Measurements from ENCODE around the gene KCNH1. TPM values are rescaled to one million over a fixed set of nuclear protein-coding genes. Genes with fewer than 3 reads are reported as not detected.

Gene KCNH1
- total and polyA plus RNA-seq, 5 donors from 2014 or later: not detected

DNA sequence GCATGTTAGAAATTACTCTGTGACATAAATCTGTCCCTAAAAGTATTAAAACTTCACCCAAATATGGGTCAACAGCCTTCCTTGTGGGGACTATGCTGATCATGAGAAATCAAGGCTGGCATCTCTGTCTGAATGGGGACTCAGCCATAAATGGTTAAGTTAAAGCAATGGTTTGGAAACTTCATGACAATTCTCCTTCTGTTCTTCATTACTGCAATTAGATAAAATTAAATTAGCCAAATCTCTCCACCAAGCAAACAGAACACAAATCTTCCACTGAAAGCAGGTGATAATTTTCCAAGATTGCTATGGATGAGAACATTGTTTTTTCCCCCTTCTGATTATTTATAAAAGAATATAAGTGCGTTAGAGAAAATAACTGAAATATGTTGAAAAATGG, 346.1 kb downstream of the KCNH1 start:
- no peaks in the 10 kb centered on the region for H3K27me3 ChIP-seq (ENCODE audit: control insufficient read depth, insufficient read depth, low read length)
- H3K4me3 Mint-ChIP-seq: no peak overlapping the region
- H3K27me3 Mint-ChIP-seq: peaks cover 10% of the 10 kb centered on the region

DNA sequence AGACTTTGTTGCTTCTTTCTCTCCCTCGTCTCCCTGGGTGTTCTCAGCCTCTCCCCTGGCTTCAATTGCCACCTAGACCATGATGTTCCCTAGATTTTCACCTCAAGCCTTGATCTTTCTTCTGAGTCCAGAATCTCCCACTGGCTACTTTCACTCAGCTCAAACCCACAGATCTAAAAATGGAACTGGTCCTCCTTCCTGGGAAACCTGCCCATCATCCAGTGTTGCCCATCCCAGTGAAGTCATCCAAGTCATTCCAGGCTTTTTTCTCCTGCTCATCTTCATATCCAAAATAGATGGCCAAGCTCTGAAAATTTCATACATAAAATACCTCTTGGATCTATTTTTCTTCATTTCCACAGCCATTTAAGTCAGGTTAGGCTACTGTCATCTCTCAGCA, 347.4 kb downstream of the KCNH1 start:
- no peak overlapping the region for H3K27ac Mint-ChIP-seq
- Histone ChIP-seq H3K36me3 (ENCODE audit: control insufficient read depth, insufficient read depth, low read length) (no peaks in the 10 kb centered on the region), H3K4me1 (ENCODE audit: control insufficient read depth, insufficient read depth, low read length, poor library complexity, severe bottlenecking) (no peaks in the 10 kb centered on the region), H3K27me3 (ENCODE audit: control insufficient read depth, insufficient read depth, low read length) (no peaks in the 10 kb centered on the region), H3K4me3 (ENCODE audit: low read depth, low read length) (no peak overlapping the region), H3K27ac (ENCODE audit: insufficient read depth, low read length, poor library complexity, severe bottlenecking) (no peak overlapping the region), H3K9me3 (ENCODE audit: control insufficient read depth in 2 of 2, low read length in 2 of 2) (no peaks in the 10 kb centered on the region)
- H3K9me3 Mint-ChIP-seq: peaks cover 0 to 1% (median 0%) of the 10 kb centered on the region in 7 donors
- DNase-seq (no peak), ATAC-seq (ENCODE audit: low read depth in 2 of 2) (no peak)
- no peaks in the 10 kb centered on the region for H3K36me3 Mint-ChIP-seq
- peaks cover 0 to 2% (median 0%) of the 10 kb centered on the region in 4 donors for H3K4me1 Mint-ChIP-seq
- H3K27me3 Mint-ChIP-seq: peaks cover 10% of the 10 kb centered on the region
- H3K4me3 Mint-ChIP-seq: no peak overlapping the region

More for the DNA sequence above, 346.1 kb downstream of the KCNH1 start:
- no peak overlapping the region for H3K27ac Mint-ChIP-seq
- H3K4me1 Mint-ChIP-seq: peaks cover 0 to 2% (median 0%) of the 10 kb centered on the region in 4 donors
- no peak overlapping the region for H3K27ac ChIP-seq (ENCODE audit: insufficient read depth, low read length, poor library complexity, severe bottlenecking)
- H3K9me3 ChIP-seq (ENCODE audit: control insufficient read depth in 2 of 2, low read length in 2 of 2): no peaks in the 10 kb centered on the region
- DNase-seq (no peak), ATAC-seq (ENCODE audit: low read depth in 2 of 2) (no peak)
- no peaks in the 10 kb centered on the region for H3K4me1 ChIP-seq (ENCODE audit: control insufficient read depth, insufficient read depth, low read length, poor library complexity, severe bottlenecking)
- H3K4me3 ChIP-seq (ENCODE audit: low read depth, low read length): no peak overlapping the region
- H3K9me3 Mint-ChIP-seq: peaks cover 0 to 2% (median 0%) of the 10 kb centered on the region in 7 donors
- H3K36me3 ChIP-seq (ENCODE audit: control insufficient read depth, insufficient read depth, low read length): no peaks in the 10 kb centered on the region
- H3K36me3 Mint-ChIP-seq: no peaks in the 10 kb centered on the region

DNA sequence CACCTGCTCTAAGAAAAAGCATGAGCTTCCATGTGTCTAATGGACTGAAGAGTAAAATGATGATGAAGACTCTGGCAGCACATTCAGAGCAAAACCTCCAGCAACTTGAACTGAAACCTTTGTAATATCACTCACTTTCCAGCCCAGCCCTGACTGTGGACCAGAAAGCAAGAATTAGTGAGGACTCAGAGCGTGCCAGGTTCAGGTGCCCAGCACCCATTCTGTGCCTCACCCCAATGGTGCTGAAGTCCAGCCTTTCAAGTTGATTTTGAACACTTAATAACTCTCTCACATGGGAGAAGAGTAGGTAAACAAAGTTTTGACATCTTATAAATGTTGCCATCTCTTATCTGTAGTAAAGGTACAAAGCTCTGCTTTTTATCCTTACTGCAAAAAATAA, 350.0 kb downstream of the KCNH1 start:
- Mint-ChIP-seq H3K27me3 (peaks cover 13% of the 10 kb centered on the region), H3K4me1 (no peaks in the 10 kb centered on the region), H3K27ac (no peak overlapping the region), H3K9me3 (no peaks in the 10 kb centered on the region), H3K4me3 (no peak overlapping the region), H3K36me3 (no peaks in the 10 kb centered on the region)
- Histone ChIP-seq H3K27me3 (ENCODE audit: control insufficient read depth, insufficient read depth, low read length) (no peaks in the 10 kb centered on the region), H3K36me3 (ENCODE audit: control insufficient read depth, insufficient read depth, low read length) (no peaks in the 10 kb centered on the region), H3K27ac (ENCODE audit: insufficient read depth, low read length, poor library complexity, severe bottlenecking) (no peak overlapping the region), H3K4me3 (ENCODE audit: low read depth, low read length) (no peak overlapping the region), H3K4me1 (ENCODE audit: control insufficient read depth, insufficient read depth, low read length, poor library complexity, severe bottlenecking) (no peaks in the 10 kb centered on the region), H3K9me3 (ENCODE audit: control insufficient read depth in 2 of 2, low read length in 2 of 2) (no peaks in the 10 kb centered on the region)
- DNase-seq (no peak), ATAC-seq (ENCODE audit: low read depth in 2 of 2) (no peak)

DNA sequence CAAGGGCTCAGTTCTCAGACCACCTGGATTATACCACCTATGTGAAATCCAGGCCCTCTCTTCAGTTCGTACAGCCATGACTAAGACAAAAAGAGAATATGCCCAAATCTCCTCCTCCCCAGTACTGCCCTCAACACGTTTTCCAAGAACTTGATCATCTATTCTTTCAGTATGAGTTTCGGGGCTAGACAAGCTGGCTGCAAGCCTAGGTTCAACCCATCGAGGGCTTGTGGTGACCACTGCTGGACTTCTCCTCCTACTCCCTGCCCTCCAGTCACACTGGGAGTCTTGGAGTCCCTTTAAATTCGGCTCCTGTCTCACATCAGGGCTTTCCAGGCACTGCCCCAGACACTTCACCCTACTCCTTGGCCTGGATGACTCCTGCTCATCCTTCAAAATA, 352.3 kb downstream of the KCNH1 start:
- no peaks in the 10 kb centered on the region for H3K9me3 Mint-ChIP-seq
- no peaks in the 10 kb centered on the region for H3K4me1 Mint-ChIP-seq
- H3K27ac Mint-ChIP-seq: no peak overlapping the region
- no peak overlapping the region for H3K27ac ChIP-seq (ENCODE audit: insufficient read depth, low read length, poor library complexity, severe bottlenecking)
- no peaks in the 10 kb centered on the region for H3K27me3 ChIP-seq (ENCODE audit: control insufficient read depth, insufficient read depth, low read length)
- peaks cover 11% of the 10 kb centered on the region for H3K27me3 Mint-ChIP-seq
- no peak overlapping the region for H3K4me3 ChIP-seq (ENCODE audit: low read depth, low read length)
- DNase-seq (no peak), ATAC-seq (ENCODE audit: low read depth in 2 of 2) (no peak)
- H3K36me3 Mint-ChIP-seq: no peaks in the 10 kb centered on the region
- no peaks in the 10 kb centered on the region for H3K4me1 ChIP-seq (ENCODE audit: control insufficient read depth, insufficient read depth, low read length, poor library complexity, severe bottlenecking)
- no peaks in the 10 kb centered on the region for H3K9me3 ChIP-seq (ENCODE audit: control insufficient read depth in 2 of 2, low read length in 2 of 2)
- H3K36me3 ChIP-seq (ENCODE audit: control insufficient read depth, insufficient read depth, low read length): no peaks in the 10 kb centered on the region
- H3K4me3 Mint-ChIP-seq: no peak overlapping the region

DNA sequence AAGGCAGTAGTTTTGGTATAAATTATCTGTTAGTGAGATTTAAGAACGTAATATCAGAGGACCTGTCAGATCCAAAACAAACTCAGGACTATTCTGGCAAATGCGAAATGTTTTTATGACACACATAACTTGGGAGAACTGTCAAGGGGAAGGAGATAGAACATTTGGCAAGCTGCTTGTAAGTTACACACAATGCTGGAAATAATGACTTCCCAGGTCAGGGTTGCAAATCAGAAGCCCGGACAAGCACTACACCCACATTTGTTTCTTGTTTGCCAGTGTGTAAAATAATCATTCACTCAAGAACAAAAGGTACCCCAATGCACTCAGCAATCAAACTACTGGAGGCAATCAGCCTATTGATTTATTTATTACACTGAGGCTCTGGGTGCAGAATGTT, 354.7 kb downstream of the KCNH1 start:
- H3K27ac ChIP-seq (ENCODE audit: insufficient read depth, low read length, poor library complexity, severe bottlenecking): no peak overlapping the region
- no peaks in the 10 kb centered on the region for H3K9me3 Mint-ChIP-seq
- no peaks in the 10 kb centered on the region for H3K36me3 Mint-ChIP-seq
- no peaks in the 10 kb centered on the region for H3K27me3 ChIP-seq (ENCODE audit: control insufficient read depth, insufficient read depth, low read length)
- no peaks in the 10 kb centered on the region for H3K9me3 ChIP-seq (ENCODE audit: control insufficient read depth in 2 of 2, low read length in 2 of 2)
- no peak overlapping the region for H3K4me3 Mint-ChIP-seq
- H3K36me3 ChIP-seq (ENCODE audit: control insufficient read depth, insufficient read depth, low read length): no peaks in the 10 kb centered on the region
- H3K27ac Mint-ChIP-seq: no peak overlapping the region
- H3K27me3 Mint-ChIP-seq: peaks cover 16% of the 10 kb centered on the region
- H3K4me1 ChIP-seq (ENCODE audit: control insufficient read depth, insufficient read depth, low read length, poor library complexity, severe bottlenecking): no peaks in the 10 kb centered on the region
- H3K4me1 Mint-ChIP-seq: no peaks in the 10 kb centered on the region
- no peak for ATAC-seq (ENCODE audit: low read depth in 2 of 2)
- H3K4me3 ChIP-seq (ENCODE audit: low read depth, low read length): no peak overlapping the region
- DNase-seq: no peak

DNA sequence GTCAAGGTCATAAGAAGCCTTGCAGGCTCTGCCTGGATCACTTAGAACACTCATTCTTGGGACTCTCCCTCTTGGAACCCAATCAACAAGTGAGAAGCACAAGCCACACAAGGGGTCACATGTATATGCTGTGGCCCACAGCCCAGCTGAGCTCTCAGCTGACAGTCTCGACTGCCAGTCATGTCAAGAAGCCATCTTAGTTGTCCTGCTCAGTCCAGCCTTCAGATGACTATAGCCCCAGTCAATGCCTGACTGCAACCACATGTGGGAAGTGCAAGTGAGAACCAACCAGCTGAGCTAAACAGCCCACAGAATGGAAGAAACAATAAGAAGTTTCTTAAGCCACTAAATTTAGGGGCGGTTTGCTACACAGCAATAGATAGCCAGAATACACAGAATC, 356.0 kb downstream of the KCNH1 start:
- Mint-ChIP-seq H3K36me3 (no peaks in the 10 kb centered on the region), H3K4me1 (no peaks in the 10 kb centered on the region), H3K4me3 (no peak overlapping the region), H3K9me3 (peaks cover 0 to 2% (median 0%) of the 10 kb centered on the region in 7 donors), H3K27me3 (peaks cover 16% of the 10 kb centered on the region), H3K27ac (no peak overlapping the region)
- ATAC-seq (ENCODE audit: low read depth in 2 of 2): no peak
- H3K27ac ChIP-seq (ENCODE audit: insufficient read depth, low read length, poor library complexity, severe bottlenecking): no peak overlapping the region
- no peaks in the 10 kb centered on the region for H3K4me1 ChIP-seq (ENCODE audit: control insufficient read depth, insufficient read depth, low read length, poor library complexity, severe bottlenecking)
- no peak overlapping the region for H3K4me3 ChIP-seq (ENCODE audit: low read depth, low read length)
- no peaks in the 10 kb centered on the region for H3K9me3 ChIP-seq (ENCODE audit: control insufficient read depth in 2 of 2, low read length in 2 of 2)
- H3K36me3 ChIP-seq (ENCODE audit: control insufficient read depth, insufficient read depth, low read length): no peaks in the 10 kb centered on the region
- no peak for DNase-seq
- H3K27me3 ChIP-seq (ENCODE audit: control insufficient read depth, insufficient read depth, low read length): no peaks in the 10 kb centered on the region

DNA sequence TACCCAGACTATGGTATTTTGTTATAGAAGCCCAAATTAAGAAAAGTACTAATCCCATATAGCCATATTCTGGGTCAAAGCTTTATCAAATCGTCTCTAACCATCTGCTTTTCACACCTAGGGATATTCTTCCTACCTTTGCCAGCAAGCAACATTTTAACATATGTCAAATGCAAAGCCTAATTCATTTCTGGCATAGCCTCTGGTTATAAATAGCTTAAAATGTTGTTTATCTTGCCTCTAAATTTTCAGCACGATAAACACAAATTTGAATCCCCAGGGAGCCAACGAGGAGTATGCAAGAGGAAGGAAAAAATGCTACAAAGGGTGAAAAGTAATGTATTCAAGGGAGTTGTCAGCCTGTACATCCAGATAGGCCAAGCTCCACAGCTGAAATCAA, 357.2 kb downstream of the KCNH1 start:
- Mint-ChIP-seq H3K36me3 (no peaks in the 10 kb centered on the region), H3K27me3 (peaks cover 16% of the 10 kb centered on the region), H3K9me3 (peaks cover 0 to 2% (median 0%) of the 10 kb centered on the region in 7 donors), H3K4me3 (no peak overlapping the region), H3K27ac (no peak overlapping the region), H3K4me1 (no peaks in the 10 kb centered on the region)
- no peaks in the 10 kb centered on the region for H3K9me3 ChIP-seq (ENCODE audit: control insufficient read depth in 2 of 2, low read length in 2 of 2)
- no peak overlapping the region for H3K4me3 ChIP-seq (ENCODE audit: low read depth, low read length)
- H3K27ac ChIP-seq (ENCODE audit: insufficient read depth, low read length, poor library complexity, severe bottlenecking): no peak overlapping the region
- ATAC-seq (ENCODE audit: low read depth in 2 of 2) (no peak), DNase-seq (no peak)
- no peaks in the 10 kb centered on the region for H3K36me3 ChIP-seq (ENCODE audit: control insufficient read depth, insufficient read depth, low read length)
- H3K4me1 ChIP-seq (ENCODE audit: control insufficient read depth, insufficient read depth, low read length, poor library complexity, severe bottlenecking): no peaks in the 10 kb centered on the region
- H3K27me3 ChIP-seq (ENCODE audit: control insufficient read depth, insufficient read depth, low read length): no peaks in the 10 kb centered on the region

DNA sequence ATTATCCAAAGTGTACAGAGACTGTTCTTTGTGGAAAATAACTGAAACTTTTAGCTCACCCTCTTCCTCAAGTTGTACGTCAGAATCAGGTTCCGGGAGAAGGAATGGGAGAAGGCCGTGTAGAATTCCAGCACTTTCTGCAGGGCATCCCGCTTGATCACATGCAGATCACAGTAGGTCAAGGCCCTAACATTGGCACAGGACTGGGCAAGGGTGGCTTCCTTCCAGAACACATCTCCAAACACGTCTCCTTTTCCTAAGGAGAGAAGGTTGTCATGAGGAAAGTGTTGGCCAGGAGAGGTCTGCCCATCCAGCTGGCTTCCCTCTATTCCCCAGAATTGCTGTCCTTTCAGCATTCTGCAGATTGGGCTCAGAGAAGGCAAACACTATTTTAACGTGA, 358.7 kb downstream of the KCNH1 start:
- Histone ChIP-seq H3K4me3 (ENCODE audit: low read depth, low read length) (no peak overlapping the region), H3K4me1 (ENCODE audit: control insufficient read depth, insufficient read depth, low read length, poor library complexity, severe bottlenecking) (no peaks in the 10 kb centered on the region), H3K9me3 (ENCODE audit: control insufficient read depth in 2 of 2, low read length in 2 of 2) (no peaks in the 10 kb centered on the region), H3K36me3 (ENCODE audit: control insufficient read depth, insufficient read depth, low read length) (no peaks in the 10 kb centered on the region), H3K27me3 (ENCODE audit: control insufficient read depth, insufficient read depth, low read length) (no peaks in the 10 kb centered on the region), H3K27ac (ENCODE audit: insufficient read depth, low read length, poor library complexity, severe bottlenecking) (no peak overlapping the region)
- Mint-ChIP-seq H3K4me3 (no peak overlapping the region), H3K9me3 (peaks cover 0 to 2% (median 0%) of the 10 kb centered on the region in 7 donors), H3K27ac (no peak overlapping the region), H3K36me3 (no peaks in the 10 kb centered on the region), H3K4me1 (no peaks in the 10 kb centered on the region), H3K27me3 (peaks cover 13% of the 10 kb centered on the region)
- ATAC-seq (ENCODE audit: low read depth in 2 of 2) (no peak), DNase-seq (no peak)

Measured in CD4-positive, CD25-positive, alpha-beta regulatory T cell (primary cell).